ENCODE data around the gene LRCH3. TPM values are rescaled to one million over a fixed set of nuclear protein-coding genes. Genes with fewer than 3 reads are reported as not detected.

The LRCH3 gene
- total RNA-seq, 1 experiment from 2014 or later: 75.8 TPM

- no peaks in the 10 kb centered on the region for H3K9me3 ChIP-seq (ENCODE audit: control insufficient read depth, insufficient read depth, low read depth, low read length)
- CTCF ChIA-PET: no interaction called here
- TF ChIP-seq SIN3A (IDR thresholded peaks at IDR 0.05; ENCODE audit: borderline replicate concordance, insufficient read depth, low read depth, low read length) (no peak), POLR2AphosphoS5 (IDR thresholded peaks at IDR 0.05; ENCODE audit: low read depth, low read length) (no peak), TCF7L2 (IDR thresholded peaks at IDR 0.05; ENCODE audit: low read depth, low read length) (no peak), CTCF (IDR thresholded peaks at IDR 0.05) (no peak), REST (IDR thresholded peaks at IDR 0.05; ENCODE audit: insufficient read depth in 1 of 2, low read depth in 2 of 2, low read length in 1 of 2) (no peak)
- no peak overlapping the region for H3K27ac ChIP-seq (ENCODE audit: low read length)
- no peaks in the 10 kb centered on the region for H3K4me1 ChIP-seq (ENCODE audit: control insufficient read depth, insufficient read depth, low read length)
- intact Hi-C loops (cut with micrococcal nuclease; ENCODE audit: unreplicated experiment) (no loop called here), in situ Hi-C loops (cut with HindIII; ENCODE audit: low pct_unique_long_range_greater_than_20kb, low sequenced_read_pairs) (no loop called here)
- H3K27me3 ChIP-seq (ENCODE audit: control insufficient read depth, insufficient read depth, low read length): no peaks in the 10 kb centered on the region
- POLR2A ChIA-PET: no interaction called here
- no peaks in the 10 kb centered on the region for H3K36me3 ChIP-seq (ENCODE audit: control insufficient read depth, insufficient read depth, low read length)
- H3K4me3 ChIP-seq (ENCODE audit: low read depth in 2 of 2, low read length in 2 of 2): no peak overlapping the region
- ATAC-seq (peak; percentile 53; the same call in 1 of the 2 replicates), DNase-seq (ENCODE audit: low read depth, low spot score) (no peak)
- no TSS peak for BruUV-seq (replicated peaks)
Observed at GRCh38 chr3:197899833-197900478, 108.9 kb downstream of the LRCH3 start.

- POLR2A ChIA-PET: no interaction called here
- no peaks in the 10 kb centered on the region for H3K27me3 ChIP-seq (ENCODE audit: control insufficient read depth, insufficient read depth, low read length)
- no peak overlapping the region for H3K27ac ChIP-seq (ENCODE audit: low read length)
- no peak overlapping the region for H3K4me3 ChIP-seq (ENCODE audit: low read depth in 2 of 2, low read length in 2 of 2)
- intact Hi-C loops (cut with micrococcal nuclease; ENCODE audit: unreplicated experiment): no loop called here
- CTCF ChIA-PET: no interaction called here
- DNase-seq (ENCODE audit: low read depth, low spot score): no peak
- no peaks in the 10 kb centered on the region for H3K9me3 ChIP-seq (ENCODE audit: control insufficient read depth, insufficient read depth, low read depth, low read length)
- peaks cover 8% of the 10 kb centered on the region; the same call in 1 of the 2 replicates for H3K4me1 ChIP-seq (ENCODE audit: control insufficient read depth, insufficient read depth, low read length)
- no peaks in the 10 kb centered on the region for H3K36me3 ChIP-seq (ENCODE audit: control insufficient read depth, insufficient read depth, low read length)
- BruUV-seq (replicated peaks): no TSS peak
- in situ Hi-C loops (cut with HindIII; ENCODE audit: low pct_unique_long_range_greater_than_20kb, low sequenced_read_pairs): no loop called here
- ATAC-seq: no peak
- TF ChIP-seq REST (IDR thresholded peaks at IDR 0.05; ENCODE audit: insufficient read depth in 1 of 2, low read depth in 2 of 2, low read length in 1 of 2) (no peak), CTCF (IDR thresholded peaks at IDR 0.05) (no peak), POLR2AphosphoS5 (IDR thresholded peaks at IDR 0.05; ENCODE audit: low read depth, low read length) (no peak), SIN3A (IDR thresholded peaks at IDR 0.05; ENCODE audit: borderline replicate concordance, insufficient read depth, low read depth, low read length) (no peak)
Observed at GRCh38 chr3:197901626-197902025, 110.6 kb downstream of the LRCH3 start.
